HL-60 (cell line): ENCODE data around the gene IRF6.

ENCODE experiments used
- DNase-seq, 2 experiments: peaks; one replicate each; pipeline ENCODE4 v3.0.0-alpha.2; 2010 to 2020; ENCODE audit warnings: low read depth in 1 of 2, low spot score in 1 of 2
- H3K27ac ChIP-seq: fragments of 250-450 bp; sonication (Bioruptor Pico); replicated peaks from 2 replicates; pipeline ENCODE4 v1.5.1; 2020; ENCODE audit warnings: mild to moderate bottlenecking, moderate library complexity
- H3K27me3 ChIP-seq: fragments of 250-450 bp; sonication (Bioruptor Pico); 2 replicates; pipeline ENCODE4 v1.5.1; 2021; ENCODE audit warnings: mild to moderate bottlenecking, moderate library complexity; ENCODE audit not compliant: insufficient read depth, poor library complexity, severe bottlenecking
- H3K4me3 ChIP-seq: replicated peaks from 2 replicates; pipeline ENCODE4 v1.5.1; 2011; ENCODE audit warnings: mild to moderate bottlenecking, control low read depth, low read length; ENCODE audit not compliant: insufficient read depth
- GABPA ChIP-seq: IDR thresholded peaks from 2 replicates; pipeline ENCODE4 v1.6.1; 2012; ENCODE audit warnings: low read depth
- POLR2AphosphoS5 ChIP-seq: IDR thresholded peaks from 2 replicates; pipeline ENCODE4 v1.6.1; 2012; ENCODE audit warnings: low read depth
- SPI1 ChIP-seq: IDR thresholded peaks from 2 replicates; pipeline ENCODE4 v1.6.1; 2012; ENCODE audit warnings: low read depth, mild to moderate bottlenecking, borderline replicate concordance
- TF ChIP-seq, protein P1 (sequence below): IDR thresholded peaks from 2 replicates; pipeline ENCODE4 v1.6.1; 2012; ENCODE audit warnings: low read depth; ENCODE audit not compliant: insufficient replicate concordance
- TF ChIP-seq, protein P2 (sequence below): IDR thresholded peaks from one replicate; pipeline ENCODE4 v1.5.1; 2011; ENCODE audit warnings: low read length, control low read depth, inconsistent platforms; ENCODE audit not compliant: insufficient read depth

The IRF6 gene

DNA sequence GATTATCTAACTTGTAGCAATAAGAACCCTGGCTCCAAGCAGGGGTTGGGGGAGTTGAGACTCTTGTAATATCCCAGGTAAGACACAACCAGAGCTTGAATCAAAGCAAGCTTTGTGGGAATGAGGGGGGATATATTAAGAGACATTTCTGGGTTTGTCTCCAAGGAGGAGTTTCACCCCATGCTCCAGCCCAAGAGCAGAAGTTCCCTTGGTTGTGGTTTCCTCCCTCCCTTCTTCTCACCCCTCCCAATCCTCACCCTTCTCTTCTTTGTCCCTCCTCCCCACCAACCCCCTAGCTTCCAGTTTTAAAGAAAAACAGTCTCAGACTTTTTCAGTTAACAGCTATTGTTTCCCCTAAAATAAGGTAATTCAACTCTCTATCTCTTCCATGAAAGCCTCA, 38.2 kb downstream of the IRF6 start:
- Histone ChIP-seq H3K27me3 (no peaks in the 10 kb centered on the region), H3K4me3 (peak overlapping the region; percentile 10; the same call in 1 of the 2 replicates), H3K27ac (peak overlapping the region; percentile 81)
- TF ChIP-seq POLR2AphosphoS5 (no peak), GABPA (no peak), SPI1 (peak; percentile 69)
- TF ChIP-seq, protein P1, sequence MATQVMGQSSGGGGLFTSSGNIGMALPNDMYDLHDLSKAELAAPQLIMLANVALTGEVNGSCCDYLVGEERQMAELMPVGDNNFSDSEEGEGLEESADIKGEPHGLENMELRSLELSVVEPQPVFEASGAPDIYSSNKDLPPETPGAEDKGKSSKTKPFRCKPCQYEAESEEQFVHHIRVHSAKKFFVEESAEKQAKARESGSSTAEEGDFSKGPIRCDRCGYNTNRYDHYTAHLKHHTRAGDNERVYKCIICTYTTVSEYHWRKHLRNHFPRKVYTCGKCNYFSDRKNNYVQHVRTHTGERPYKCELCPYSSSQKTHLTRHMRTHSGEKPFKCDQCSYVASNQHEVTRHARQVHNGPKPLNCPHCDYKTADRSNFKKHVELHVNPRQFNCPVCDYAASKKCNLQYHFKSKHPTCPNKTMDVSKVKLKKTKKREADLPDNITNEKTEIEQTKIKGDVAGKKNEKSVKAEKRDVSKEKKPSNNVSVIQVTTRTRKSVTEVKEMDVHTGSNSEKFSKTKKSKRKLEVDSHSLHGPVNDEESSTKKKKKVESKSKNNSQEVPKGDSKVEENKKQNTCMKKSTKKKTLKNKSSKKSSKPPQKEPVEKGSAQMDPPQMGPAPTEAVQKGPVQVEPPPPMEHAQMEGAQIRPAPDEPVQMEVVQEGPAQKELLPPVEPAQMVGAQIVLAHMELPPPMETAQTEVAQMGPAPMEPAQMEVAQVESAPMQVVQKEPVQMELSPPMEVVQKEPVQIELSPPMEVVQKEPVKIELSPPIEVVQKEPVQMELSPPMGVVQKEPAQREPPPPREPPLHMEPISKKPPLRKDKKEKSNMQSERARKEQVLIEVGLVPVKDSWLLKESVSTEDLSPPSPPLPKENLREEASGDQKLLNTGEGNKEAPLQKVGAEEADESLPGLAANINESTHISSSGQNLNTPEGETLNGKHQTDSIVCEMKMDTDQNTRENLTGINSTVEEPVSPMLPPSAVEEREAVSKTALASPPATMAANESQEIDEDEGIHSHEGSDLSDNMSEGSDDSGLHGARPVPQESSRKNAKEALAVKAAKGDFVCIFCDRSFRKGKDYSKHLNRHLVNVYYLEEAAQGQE = no peak
- TF ChIP-seq, protein P2, sequence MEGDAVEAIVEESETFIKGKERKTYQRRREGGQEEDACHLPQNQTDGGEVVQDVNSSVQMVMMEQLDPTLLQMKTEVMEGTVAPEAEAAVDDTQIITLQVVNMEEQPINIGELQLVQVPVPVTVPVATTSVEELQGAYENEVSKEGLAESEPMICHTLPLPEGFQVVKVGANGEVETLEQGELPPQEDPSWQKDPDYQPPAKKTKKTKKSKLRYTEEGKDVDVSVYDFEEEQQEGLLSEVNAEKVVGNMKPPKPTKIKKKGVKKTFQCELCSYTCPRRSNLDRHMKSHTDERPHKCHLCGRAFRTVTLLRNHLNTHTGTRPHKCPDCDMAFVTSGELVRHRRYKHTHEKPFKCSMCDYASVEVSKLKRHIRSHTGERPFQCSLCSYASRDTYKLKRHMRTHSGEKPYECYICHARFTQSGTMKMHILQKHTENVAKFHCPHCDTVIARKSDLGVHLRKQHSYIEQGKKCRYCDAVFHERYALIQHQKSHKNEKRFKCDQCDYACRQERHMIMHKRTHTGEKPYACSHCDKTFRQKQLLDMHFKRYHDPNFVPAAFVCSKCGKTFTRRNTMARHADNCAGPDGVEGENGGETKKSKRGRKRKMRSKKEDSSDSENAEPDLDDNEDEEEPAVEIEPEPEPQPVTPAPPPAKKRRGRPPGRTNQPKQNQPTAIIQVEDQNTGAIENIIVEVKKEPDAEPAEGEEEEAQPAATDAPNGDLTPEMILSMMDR = no peak
- peak; percentile 49 to 81 for DNase-seq

DNA sequence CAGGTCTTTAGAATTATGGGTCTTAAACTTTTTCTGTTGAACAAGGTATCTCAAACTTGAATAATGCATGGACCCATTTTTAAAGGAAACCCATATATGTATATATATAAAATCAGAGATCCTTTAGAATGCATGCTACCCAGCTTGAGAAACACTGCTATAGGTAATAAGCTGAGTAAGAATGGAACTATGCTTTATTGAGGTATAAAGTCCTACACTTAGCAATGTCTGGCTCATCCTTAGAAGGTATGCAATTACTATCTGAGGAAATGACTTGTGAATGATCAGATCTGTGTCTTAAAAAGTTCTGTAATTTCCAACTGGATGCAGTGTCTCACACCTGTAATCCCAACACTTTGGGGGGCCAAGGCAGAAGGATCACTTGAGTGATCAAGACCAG, 38.8 kb downstream of the IRF6 start:
- no peak overlapping the region for H3K4me3 ChIP-seq
- DNase-seq = no peak
- no peak for TF ChIP-seq POLR2AphosphoS5
- TF ChIP-seq, protein P1 = no peak
- TF ChIP-seq GABPA = no peak
- TF ChIP-seq SPI1 = no peak
- TF ChIP-seq, protein P2 = no peak
- no peaks in the 10 kb centered on the region for H3K27me3 ChIP-seq
- peak overlapping the region; percentile 81 for H3K27ac ChIP-seq

DNA sequence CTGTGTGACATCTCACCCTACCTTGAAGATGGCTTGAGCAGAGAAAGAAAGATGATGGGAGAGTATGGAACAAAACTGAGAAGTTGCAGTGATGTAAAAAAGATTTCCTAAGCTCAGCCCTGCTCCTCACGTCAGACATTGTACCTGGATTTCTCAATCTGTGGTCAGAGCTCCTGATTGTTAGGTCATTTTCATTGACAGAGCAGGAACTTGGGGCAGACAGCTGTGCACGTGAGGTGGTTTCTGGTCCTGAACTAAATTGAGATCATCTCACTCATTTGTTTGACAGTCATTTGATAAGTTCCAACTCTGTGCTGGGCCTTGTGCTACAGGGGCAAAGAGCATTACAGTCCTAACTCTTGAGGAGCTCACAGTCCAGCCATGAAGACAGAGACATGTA, 39.9 kb downstream of the IRF6 start:
- H3K4me3 ChIP-seq = no peak overlapping the region

More for the DNA sequence above, 39.9 kb downstream of the IRF6 start:
- TF ChIP-seq, protein P2 = no peak
- no peak for TF ChIP-seq GABPA
- TF ChIP-seq SPI1 = no peak; the same call in 1 of the 2 replicates
- TF ChIP-seq, protein P1 = no peak
- peak; percentile 69 for TF ChIP-seq POLR2AphosphoS5
- DNase-seq = peak; percentile 86 to 90
- no peaks in the 10 kb centered on the region for H3K27me3 ChIP-seq
- H3K27ac ChIP-seq = peak overlapping the region; percentile 43; the same call in 1 of the 2 replicates
